Psoas muscle (tissue), 8 donors: ENCODE measurements around the gene GREB1L. TPM values are rescaled to one million over a fixed set of nuclear protein-coding genes. Genes with fewer than 3 reads are reported as not detected.

Source experiments
- ATAC-seq, 4 donors: fragments of 200-7000 bp; cut with Tn5 transposase; one replicate each; pipeline ENCODE4 v1.9.1; 2020; ENCODE audit warnings: moderate library complexity in 3 of 4, mild to moderate bottlenecking in 2 of 4
- DNase-seq, 2 donors: peaks; one replicate each; pipeline ENCODE4 v3.0.0-alpha.2; 2020
- H3K27ac ChIP-seq: fragments of 200-600 bp; one replicate; pipeline ENCODE4 v1.8.0; 2022
- H3K27me3 ChIP-seq, 3 donors: fragments of 200-600 bp in 1 of 3; one replicate each; pipeline versions ENCODE4 v1.6.1 to v1.8.0; 2013 to 2022; ENCODE audit warnings: low read length in 2 of 3, mild to moderate bottlenecking in 2 of 3, moderate library complexity in 1 of 3; ENCODE audit not compliant: insufficient read depth in 3 of 3
- H3K36me3 ChIP-seq, 2 donors: fragments of 200-600 bp in 1 of 2; one replicate each; pipeline versions ENCODE4 v1.6.1 to v1.8.0; 2013 to 2022; ENCODE audit warnings: low read depth in 1 of 2, mild to moderate bottlenecking in 1 of 2, moderate library complexity in 1 of 2; ENCODE audit not compliant: insufficient read depth in 1 of 2
- H3K4me1 ChIP-seq: fragments of 200-600 bp; one replicate; pipeline ENCODE4 v1.8.0; 2022
- H3K4me3 ChIP-seq: fragments of 200-600 bp; one replicate; pipeline ENCODE4 v1.8.0; 2022; ENCODE audit warnings: mild to moderate bottlenecking
- H3K9me3 ChIP-seq: fragments of 200-600 bp; one replicate; pipeline ENCODE4 v1.8.0; 2022
- WGBS, 3 donors: extraction: QIAGEN DNeasy Blood & Tissue Kit; methylation state at CpG; one replicate each; pipeline versions ENCODE4 v1.1.6 to v1.1.7; 2013; 5-methylcytosine and 5-hydroxymethylcytosine counted together
- intact Hi-C, 2 donors: fragments of 100-400 bp; cut with DNase I; formaldehyde crosslinking; loops; one replicate each; pipeline versions ENCODE4 v1.11.0 to v1.14.2; 2022
- polyA plus RNA-seq, 3 donors: library from polyadenylated mRNA; stranded (reverse); fragments of 200-250 nt; gene quantifications; one replicate each; pipeline ENCODE4 v1.2.3, GENCODE V29; 2013
- total RNA-seq, 4 donors: library from RNA; stranded (reverse); fragmentation: NEBNext Ultra II Directional in 2 of 4; extraction: Animal tissue kit (Norgen Biotek cat#: 25700) in 2 of 4; gene quantifications; one replicate each; pipeline versions ENCODE4 v1.2.1 to v1.2.4, GENCODE V29; 2021 to 2023
- TF ChIP-seq, protein P1 (sequence below): fragments of 200-600 bp; IDR thresholded peaks from one replicate; pipeline ENCODE4 v1.8.0; 2022; ENCODE audit warnings: antibody characterized with exemption
- donor health status: healthy with polysubstance abuse.
- donor health status: DM: no; HTN: no; CAD: no; lungs with moderate emphysema.
- donor health status: Bipolar disorder and iron deficiency.
- donor health status: healthy.
- donor health status: DM: yes; HTN: yes; CAD: no.
- donor health status: DM: no; HTN: no; CAD: no.
- donor health status: DM: no; HTN: no; CAD: no.
- donor health status: DM: yes; HTN: yes; CAD: no.

GREB1L gene
- total and polyA plus RNA-seq, 7 donors, result 0.59 to 11.3 (median 8.9) TPM

- ATAC-seq (no peak), DNase-seq (no peak)
- intact Hi-C loops, result no loop called here
- Histone ChIP-seq H3K4me1 (no peaks in the 10 kb centered on the region), H3K4me3 (no peak overlapping the region), H3K27me3 (no peaks in the 10 kb centered on the region), H3K36me3 (no peaks in the 10 kb centered on the region), H3K27ac (no peak overlapping the region), H3K9me3 (no peaks in the 10 kb centered on the region)
- 50 to 61% (median 57%) methylated on average over 2 of the region's 2 CpGs for whole genome bisulfite sequencing, 3 donors
- TF ChIP-seq, protein P1, sequence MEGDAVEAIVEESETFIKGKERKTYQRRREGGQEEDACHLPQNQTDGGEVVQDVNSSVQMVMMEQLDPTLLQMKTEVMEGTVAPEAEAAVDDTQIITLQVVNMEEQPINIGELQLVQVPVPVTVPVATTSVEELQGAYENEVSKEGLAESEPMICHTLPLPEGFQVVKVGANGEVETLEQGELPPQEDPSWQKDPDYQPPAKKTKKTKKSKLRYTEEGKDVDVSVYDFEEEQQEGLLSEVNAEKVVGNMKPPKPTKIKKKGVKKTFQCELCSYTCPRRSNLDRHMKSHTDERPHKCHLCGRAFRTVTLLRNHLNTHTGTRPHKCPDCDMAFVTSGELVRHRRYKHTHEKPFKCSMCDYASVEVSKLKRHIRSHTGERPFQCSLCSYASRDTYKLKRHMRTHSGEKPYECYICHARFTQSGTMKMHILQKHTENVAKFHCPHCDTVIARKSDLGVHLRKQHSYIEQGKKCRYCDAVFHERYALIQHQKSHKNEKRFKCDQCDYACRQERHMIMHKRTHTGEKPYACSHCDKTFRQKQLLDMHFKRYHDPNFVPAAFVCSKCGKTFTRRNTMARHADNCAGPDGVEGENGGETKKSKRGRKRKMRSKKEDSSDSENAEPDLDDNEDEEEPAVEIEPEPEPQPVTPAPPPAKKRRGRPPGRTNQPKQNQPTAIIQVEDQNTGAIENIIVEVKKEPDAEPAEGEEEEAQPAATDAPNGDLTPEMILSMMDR, result no peak
These were observed 22.6 kb downstream of the GREB1L start for GRCh38 chr18:21264651-21265050.

DNA sequence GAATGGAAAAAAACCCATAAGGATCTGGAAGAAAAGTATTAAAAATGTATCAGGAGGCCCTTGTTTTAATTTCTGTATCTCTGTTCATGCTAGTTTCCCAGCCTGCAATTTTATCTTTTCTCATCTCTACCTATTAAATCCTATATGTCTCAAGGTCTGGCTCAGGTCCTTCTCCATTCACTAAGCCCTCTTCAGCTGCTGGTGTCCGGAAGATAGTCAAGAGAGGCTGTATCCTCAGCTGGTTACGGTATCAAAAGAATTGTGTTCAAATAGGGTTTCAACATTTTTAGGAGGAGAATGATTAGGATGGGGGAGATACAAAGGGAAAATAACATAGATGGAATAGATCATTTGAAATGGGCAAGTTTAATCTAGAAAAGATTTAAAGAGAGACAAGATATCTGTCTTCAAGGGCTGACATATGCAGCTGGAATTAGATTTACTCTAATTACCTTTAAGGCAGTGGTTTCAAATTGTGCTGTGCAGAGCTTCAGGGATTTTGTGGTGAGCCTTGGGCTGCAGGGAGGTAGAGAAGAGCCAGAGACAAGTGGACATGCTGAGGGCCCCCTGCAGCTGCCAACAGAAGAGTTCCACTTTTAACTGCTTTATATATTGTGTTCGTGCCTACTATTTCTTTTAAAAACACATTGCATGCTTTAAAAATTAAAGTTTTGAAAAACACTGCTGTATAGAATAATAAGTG is 24.1 kb downstream of the GREB1L start:
- WGBS, 3 donors, result 73 to 92% (median 91%) methylated on average over 3 of the region's 3 CpGs
- ATAC-seq (no peak), DNase-seq (no peak)
- H3K4me3 ChIP-seq, result no peak overlapping the region
- H3K36me3 ChIP-seq, result no peaks in the 10 kb centered on the region
- TF ChIP-seq, protein P1, result no peak
- no peaks in the 10 kb centered on the region for H3K4me1 ChIP-seq
- intact Hi-C loops, result no loop called here
- H3K27ac ChIP-seq, result no peak overlapping the region
- no peaks in the 10 kb centered on the region for H3K9me3 ChIP-seq
- H3K27me3 ChIP-seq, result no peaks in the 10 kb centered on the region

DNA sequence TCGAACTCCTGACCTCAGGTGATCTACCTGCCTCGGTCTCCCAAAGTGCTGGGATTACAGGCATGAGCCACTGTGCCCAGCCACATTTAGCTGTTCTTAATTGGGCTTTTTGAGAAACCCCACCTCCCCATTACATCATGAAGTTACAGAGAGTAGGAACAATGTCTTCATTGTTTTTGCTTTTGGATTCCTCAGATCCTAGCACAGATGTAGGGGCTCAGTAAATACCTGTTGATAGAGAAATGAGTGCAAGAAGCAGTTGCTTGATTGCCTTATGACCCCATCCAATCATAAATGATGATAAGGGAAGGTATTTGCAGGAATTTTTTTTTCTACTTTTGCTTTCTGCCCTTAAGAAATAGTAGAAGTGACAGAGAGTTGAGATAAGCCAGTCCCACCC is 25.4 kb downstream of the GREB1L start:
- WGBS, 3 donors, result 86 to 90% (median 86%) methylated on average over 2 of the region's 2 CpGs

DNA sequence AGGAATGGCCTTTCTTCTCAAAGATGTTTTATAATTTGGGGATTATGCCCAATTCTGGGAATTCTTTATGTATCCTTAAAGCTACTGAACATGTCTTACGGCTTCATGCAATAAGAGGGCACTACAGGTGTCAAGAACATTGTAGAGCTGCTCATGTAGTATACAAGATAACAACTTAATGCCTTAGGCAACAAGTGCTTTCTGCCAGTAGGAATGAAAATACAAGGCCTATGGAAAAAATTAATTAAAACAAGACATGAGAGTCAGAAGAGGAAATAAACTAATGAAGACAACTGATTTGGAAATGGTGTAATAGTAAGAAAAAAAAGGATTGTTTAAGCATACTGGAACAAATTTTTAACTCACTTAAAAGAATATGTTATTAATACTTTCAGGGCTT is 27.3 kb downstream of the GREB1L start:
- H3K36me3 ChIP-seq, result no peaks in the 10 kb centered on the region
- DNase-seq (no peak), ATAC-seq (no peak)
- H3K4me3 ChIP-seq, result no peak overlapping the region
- intact Hi-C loops, result no loop called here
- H3K9me3 ChIP-seq, result no peaks in the 10 kb centered on the region
- no peak overlapping the region for H3K27ac ChIP-seq
- H3K27me3 ChIP-seq, result no peaks in the 10 kb centered on the region
- WGBS, 3 donors, result 0% methylated on average over 1 of the region's 1 CpG
- no peaks in the 10 kb centered on the region for H3K4me1 ChIP-seq
- TF ChIP-seq, protein P1, result no peak

More for the DNA sequence above, 25.4 kb downstream of the GREB1L start:
- Histone ChIP-seq H3K4me1 (no peaks in the 10 kb centered on the region), H3K27ac (no peak overlapping the region), H3K4me3 (no peak overlapping the region), H3K36me3 (no peaks in the 10 kb centered on the region), H3K9me3 (no peaks in the 10 kb centered on the region), H3K27me3 (no peaks in the 10 kb centered on the region)
- DNase-seq (no peak), ATAC-seq (no peak)
- intact Hi-C loops, result no loop called here
- TF ChIP-seq, protein P1, result no peak

- TF ChIP-seq, protein P1, result no peak
- ATAC-seq, result no peak
- Histone ChIP-seq H3K4me3 (no peak overlapping the region), H3K36me3 (no peaks in the 10 kb centered on the region), H3K27me3 (no peaks in the 10 kb centered on the region), H3K4me1 (no peaks in the 10 kb centered on the region), H3K9me3 (no peaks in the 10 kb centered on the region), H3K27ac (no peak overlapping the region)
- intact Hi-C loops, result loop anchor here in 1 of 2 donors (10.0 kb wide), 1 partner anchor 64 kb away; no protein-coding TSS in a partner anchor
- DNase-seq, result no peak
- 85 to 86% (median 85%) methylated on average over 3 of the region's 3 CpGs for WGBS, 3 donors
These were observed 28.4 kb downstream of the GREB1L start for GRCh38 chr18:21270453-21270852.
